Lower leg skin (tissue), 3 donors: Measurements from ENCODE around the gene AKIRIN2.

ENCODE experiments used
- CTCF ChIP-seq, 3 donors: fragments of 450-650 bp; IDR thresholded peaks; one replicate each; pipeline ENCODE4 v1.5.1; 2016; ENCODE audit warnings: antibody characterized with exemption in 3 of 3, mild to moderate bottlenecking in 3 of 3, moderate library complexity in 2 of 3
- POLR2A ChIP-seq, 2 donors: fragments of 450-650 bp; IDR thresholded peaks; one replicate each; pipeline ENCODE4 v1.6.1; 2016 to 2017; ENCODE audit warnings: antibody characterized with exemption in 2 of 2, mild to moderate bottlenecking in 1 of 2, moderate library complexity in 1 of 2

GRCh38 chr6:87633851-87634250, 68.2 kb downstream of the AKIRIN2 start:
- TF ChIP-seq CTCF (IDR thresholded peaks at IDR 0.05): no peak
- TF ChIP-seq POLR2A (IDR thresholded peaks at IDR 0.05): no peak
